Lung (tissue), 12 donors: ENCODE data around the gene HIRA. TPM values are rescaled to one million over a fixed set of nuclear protein-coding genes. Genes with fewer than 3 reads are reported as not detected.

Experiments used
- ATAC-seq: fragments of 200-7000 bp; cut with Tn5 transposase; one replicate; pipeline ENCODE4 v1.9.1; 2020; ENCODE audit warnings: moderate number of reproducible peaks; ENCODE audit not compliant: insufficient read depth, low FRiP score
- DNase-seq, 3 donors: peaks; one replicate each; pipeline ENCODE4 v3.0.0-alpha.2; 2013 to 2017
- H3K27ac ChIP-seq, 2 donors: one replicate each; pipeline ENCODE4 v1.5.1; 2013; ENCODE audit warnings: mild to moderate bottlenecking in 2 of 2, moderate library complexity in 2 of 2, control low read depth in 1 of 2, inconsistent platforms in 1 of 2, low read depth in 1 of 2, low read length in 1 of 2
- H3K27me3 ChIP-seq, 3 donors: one replicate each; pipeline ENCODE4 v1.5.1; 2013; ENCODE audit warnings: low read length in 2 of 3; ENCODE audit not compliant: control insufficient read depth in 3 of 3, insufficient read depth in 3 of 3
- H3K36me3 ChIP-seq, 4 donors: one replicate each; pipeline ENCODE4 v1.5.1; 2013; ENCODE audit warnings: low read length in 4 of 4, mild to moderate bottlenecking in 1 of 4, moderate library complexity in 1 of 4; ENCODE audit not compliant: control insufficient read depth in 4 of 4, insufficient read depth in 4 of 4
- H3K4me1 ChIP-seq, 5 donors: one replicate each; pipeline ENCODE4 v1.5.1; 2013; ENCODE audit warnings: low read length in 5 of 5, mild to moderate bottlenecking in 2 of 5, moderate library complexity in 1 of 5; ENCODE audit not compliant: control insufficient read depth in 5 of 5, insufficient read depth in 5 of 5
- H3K4me3 ChIP-seq: one replicate; pipeline ENCODE4 v1.5.1; 2013; ENCODE audit warnings: mild to moderate bottlenecking, control low read depth, moderate library complexity
- H3K9ac ChIP-seq, 2 donors: one replicate each; pipeline ENCODE4 v1.5.1; 2013; ENCODE audit warnings: low read length in 2 of 2, control low read depth in 1 of 2; ENCODE audit not compliant: insufficient read depth in 1 of 2
- H3K9me3 ChIP-seq, 4 donors: one replicate each; pipeline ENCODE4 v1.5.1; 2013; ENCODE audit warnings: low read length in 3 of 4, mild to moderate bottlenecking in 1 of 4, moderate library complexity in 1 of 4; ENCODE audit not compliant: control insufficient read depth in 4 of 4, insufficient read depth in 3 of 4
- WGBS, 2 donors: extraction: QIAGEN DNeasy Blood & Tissue Kit; methylation state at CpG; one replicate each; pipeline ENCODE4 v1.1.7; 2013; 5-methylcytosine and 5-hydroxymethylcytosine counted together
- polyA plus RNA-seq, 2 donors: library from polyadenylated mRNA; stranded (reverse); fragments of 200-250 nt; gene quantifications; one replicate each; pipeline ENCODE4 v1.2.1, GENCODE V29; 2013
- total RNA-seq, 2 donors: library from RNA; depleted of rRNA in 1 of 2; stranded (reverse); fragments of >200 nt in 1 of 2; gene quantifications; one replicate each; pipeline ENCODE4 v1.2.1, GENCODE V29; 2014 to 2021
- TF ChIP-seq, protein P1 (sequence below): IDR thresholded peaks from 2 replicates; pipeline ENCODE4 v1.5.1; 2012; ENCODE audit warnings: mild to moderate bottlenecking; ENCODE audit errors: control extremely low read depth, extremely low read depth
- donor health status: control.
- donor health status: control.
- donor health status: Bipolar disorder and iron deficiency.
- donor health status: healthy.
- donor health status: DM: yes; HTN: yes; CAD: no.

HIRA gene
- total and polyA plus RNA-seq, 4 donors: 7.5 to 27.2 (median 17.3) TPM

DNA sequence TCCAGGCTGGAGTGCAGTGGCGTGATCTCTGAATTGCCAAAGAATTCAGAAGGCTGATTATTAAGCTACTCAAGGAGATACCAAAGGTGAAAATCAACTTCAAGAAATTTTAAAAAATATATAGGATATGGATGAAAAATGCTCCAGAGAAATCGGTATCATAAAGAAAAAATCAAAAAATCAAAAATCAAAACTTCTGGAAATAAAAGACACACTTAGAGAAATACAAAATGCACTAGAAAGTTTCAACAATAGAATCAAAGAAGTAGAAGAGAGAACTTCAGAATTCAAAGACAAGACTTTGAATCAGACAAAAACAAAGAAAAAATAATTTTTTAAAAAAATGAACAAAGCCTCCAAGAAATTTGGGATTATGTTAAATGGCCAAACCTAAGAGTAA is 94.4 kb downstream of the HIRA start:
- no peak for DNase-seq

DNA sequence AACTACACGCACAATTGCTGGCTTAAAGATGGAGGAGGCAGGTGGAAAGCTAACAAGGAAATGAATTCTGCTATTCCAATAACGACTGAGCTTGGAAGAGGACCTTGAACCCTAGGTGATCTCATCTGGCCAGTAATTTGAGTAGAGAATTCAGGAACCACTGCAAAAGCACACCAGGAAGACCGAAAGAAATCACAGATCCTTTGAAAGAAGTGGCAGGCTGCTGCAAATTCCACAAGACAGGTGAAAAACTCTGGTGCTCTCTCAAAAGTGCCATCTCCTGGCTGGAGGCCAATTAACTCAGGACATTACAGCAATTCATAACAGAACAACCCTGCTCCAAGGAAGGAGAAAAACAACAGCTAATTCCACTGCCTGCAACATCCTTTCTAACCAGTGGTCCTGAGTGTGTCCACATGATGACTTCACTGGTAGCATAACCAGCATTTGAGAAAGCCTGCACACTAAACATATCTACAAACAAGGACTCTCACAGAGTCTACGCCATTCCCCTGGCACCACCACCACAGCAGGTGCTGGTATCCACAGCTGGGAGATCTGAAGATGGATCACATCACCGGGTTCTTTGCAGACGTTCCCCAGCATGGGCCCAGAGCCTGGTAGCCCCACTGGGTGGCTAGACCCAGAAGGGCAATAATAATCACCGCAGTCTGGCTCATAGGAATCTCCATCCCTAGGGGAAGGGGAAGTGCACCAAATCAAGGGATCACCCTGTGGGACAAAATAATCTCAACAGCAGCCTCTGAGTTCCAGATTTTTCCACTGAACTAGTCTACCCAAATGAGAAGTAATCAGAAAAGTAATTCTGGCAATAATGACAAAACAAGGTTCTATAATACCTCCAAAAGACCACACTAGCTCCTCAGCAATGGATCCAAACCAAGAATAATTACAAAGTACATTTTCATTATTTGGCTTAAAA is 95.1 kb downstream of the HIRA start:
- WGBS, 2 donors: 97 to 98% methylated on average over 7 of the region's 7 CpGs
- peaks cover 4 to 17% (median 7%) of the 10 kb centered on the region in 4 donors for H3K9me3 ChIP-seq
- TF ChIP-seq, protein P1, sequence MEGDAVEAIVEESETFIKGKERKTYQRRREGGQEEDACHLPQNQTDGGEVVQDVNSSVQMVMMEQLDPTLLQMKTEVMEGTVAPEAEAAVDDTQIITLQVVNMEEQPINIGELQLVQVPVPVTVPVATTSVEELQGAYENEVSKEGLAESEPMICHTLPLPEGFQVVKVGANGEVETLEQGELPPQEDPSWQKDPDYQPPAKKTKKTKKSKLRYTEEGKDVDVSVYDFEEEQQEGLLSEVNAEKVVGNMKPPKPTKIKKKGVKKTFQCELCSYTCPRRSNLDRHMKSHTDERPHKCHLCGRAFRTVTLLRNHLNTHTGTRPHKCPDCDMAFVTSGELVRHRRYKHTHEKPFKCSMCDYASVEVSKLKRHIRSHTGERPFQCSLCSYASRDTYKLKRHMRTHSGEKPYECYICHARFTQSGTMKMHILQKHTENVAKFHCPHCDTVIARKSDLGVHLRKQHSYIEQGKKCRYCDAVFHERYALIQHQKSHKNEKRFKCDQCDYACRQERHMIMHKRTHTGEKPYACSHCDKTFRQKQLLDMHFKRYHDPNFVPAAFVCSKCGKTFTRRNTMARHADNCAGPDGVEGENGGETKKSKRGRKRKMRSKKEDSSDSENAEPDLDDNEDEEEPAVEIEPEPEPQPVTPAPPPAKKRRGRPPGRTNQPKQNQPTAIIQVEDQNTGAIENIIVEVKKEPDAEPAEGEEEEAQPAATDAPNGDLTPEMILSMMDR: no peak
- ATAC-seq (no peak), DNase-seq (no peak)
- H3K4me1 ChIP-seq: no peaks in the 10 kb centered on the region
- H3K27ac ChIP-seq: no peak overlapping the region
- no peaks in the 10 kb centered on the region for H3K27me3 ChIP-seq
- H3K36me3 ChIP-seq: peaks cover 11 to 31% (median 20%) of the 10 kb centered on the region in 4 donors
- H3K4me3 ChIP-seq: no peak overlapping the region
- no peak overlapping the region for H3K9ac ChIP-seq

More for the DNA sequence above, 94.4 kb downstream of the HIRA start:
- no peaks in the 10 kb centered on the region for H3K4me1 ChIP-seq
- no peak overlapping the region for H3K9ac ChIP-seq
- peaks cover 10 to 31% (median 18%) of the 10 kb centered on the region in 4 donors for H3K36me3 ChIP-seq
- no peak overlapping the region for H3K4me3 ChIP-seq
- no peak overlapping the region for H3K27ac ChIP-seq
- ATAC-seq: no peak
- 99 to 100% methylated on average over 2 of the region's 2 CpGs for WGBS, 2 donors
- TF ChIP-seq, protein P1: no peak
- peaks cover 4 to 20% (median 6%) of the 10 kb centered on the region in 4 donors for H3K9me3 ChIP-seq
- H3K27me3 ChIP-seq: no peaks in the 10 kb centered on the region

DNA sequence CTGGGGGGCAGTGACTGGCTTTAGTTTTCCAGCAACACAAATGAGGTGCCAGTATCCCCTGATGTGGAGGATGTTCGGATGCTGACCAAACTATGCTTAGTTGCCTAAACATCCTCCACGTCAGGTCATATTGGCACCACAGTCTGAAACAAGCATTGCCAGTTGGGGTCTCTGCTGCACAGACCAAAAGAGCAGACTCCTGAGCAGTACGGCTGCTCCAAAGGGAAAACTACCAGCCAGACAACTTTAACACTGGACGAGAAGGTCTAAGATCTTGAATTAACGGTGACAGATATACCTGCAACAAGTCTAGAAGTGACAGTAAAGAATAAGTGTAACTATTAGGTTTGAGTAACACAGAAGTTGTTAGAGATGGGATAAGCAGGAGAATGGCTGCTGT is 99.6 kb downstream of the HIRA start:
- DNase-seq (no peak), ATAC-seq (no peak)
- no peak overlapping the region for H3K4me3 ChIP-seq
- H3K36me3 ChIP-seq: peaks cover 23 to 34% (median 27%) of the 10 kb centered on the region in 4 donors
- TF ChIP-seq, protein P1: no peak
- no peaks in the 10 kb centered on the region for H3K4me1 ChIP-seq
- 97 to 98% methylated on average over 5 of the region's 5 CpGs for WGBS, 2 donors
- no peak overlapping the region for H3K27ac ChIP-seq
- H3K9ac ChIP-seq: no peak overlapping the region
- H3K9me3 ChIP-seq: peaks cover 4 to 16% (median 9%) of the 10 kb centered on the region in 4 donors
- H3K27me3 ChIP-seq: no peaks in the 10 kb centered on the region
